Activated T-cell treated with anti-CD3 and anti-CD28 coated beads, Interleukin-2, amount 50 U/mL, for 72 hours (primary cell): ENCODE measurements around the gene HYAL3. TPM values are rescaled to one million over a fixed set of nuclear protein-coding genes. Genes with fewer than 3 reads are reported as not detected.
"Not testable (repeated sequence)": the region's sequence is repeated elsewhere in the genome, so short reads cannot be mapped to it uniquely, and the experiment has no call there.

ENCODE experiments used
- ATAC-seq, 2 donors: fragments of 150-1000 bp; cut with Tn5 transposase; replicated peaks in 1 of 2; 2 replicates each; pipeline ENCODE4 v1.10.0; 2021; ENCODE audit warnings: moderate library complexity in 2 of 2, mild to moderate bottlenecking in 1 of 2
- DNase-seq, 2 donors: peaks; one replicate each; pipeline ENCODE4 v3.0.0; 2021 to 2022; ENCODE audit warnings: mixed read lengths in 1 of 2
- H3K27ac Mint-ChIP-seq: one replicate; pipeline ENCODE4 v1.8.0; 2022; ENCODE audit warnings: mild to moderate bottlenecking, moderate library complexity, mixed read lengths
- H3K27me3 Mint-ChIP-seq: one replicate; pipeline ENCODE4 v1.8.0; 2022; ENCODE audit warnings: low read depth, mixed read lengths
- H3K36me3 Mint-ChIP-seq, 2 donors: one replicate each; pipeline ENCODE4 v1.8.0; 2022; ENCODE audit warnings: mixed read lengths in 2 of 2, mild to moderate bottlenecking in 1 of 2; ENCODE audit not compliant: insufficient read depth in 2 of 2
- H3K4me1 Mint-ChIP-seq: one replicate; pipeline ENCODE4 v1.8.0; 2022; ENCODE audit warnings: low read depth, mixed read lengths
- H3K4me3 Mint-ChIP-seq, 2 donors: one replicate each; pipeline ENCODE4 v1.8.0; 2022; ENCODE audit warnings: mild to moderate bottlenecking in 2 of 2, mixed read lengths in 2 of 2, moderate library complexity in 2 of 2
- H3K9me3 Mint-ChIP-seq, 2 donors: one replicate each; pipeline ENCODE4 v1.8.0; 2022; ENCODE audit warnings: mixed read lengths in 2 of 2
- total RNA-seq, 2 donors: library from RNA; stranded (reverse); gene quantifications; one replicate each; pipeline ENCODE4 v1.2.3, GENCODE V29; 2022

The HYAL3 gene
- total RNA-seq, 2 donors from 2014 or later = 6.7 to 7.1 TPM

DNA sequence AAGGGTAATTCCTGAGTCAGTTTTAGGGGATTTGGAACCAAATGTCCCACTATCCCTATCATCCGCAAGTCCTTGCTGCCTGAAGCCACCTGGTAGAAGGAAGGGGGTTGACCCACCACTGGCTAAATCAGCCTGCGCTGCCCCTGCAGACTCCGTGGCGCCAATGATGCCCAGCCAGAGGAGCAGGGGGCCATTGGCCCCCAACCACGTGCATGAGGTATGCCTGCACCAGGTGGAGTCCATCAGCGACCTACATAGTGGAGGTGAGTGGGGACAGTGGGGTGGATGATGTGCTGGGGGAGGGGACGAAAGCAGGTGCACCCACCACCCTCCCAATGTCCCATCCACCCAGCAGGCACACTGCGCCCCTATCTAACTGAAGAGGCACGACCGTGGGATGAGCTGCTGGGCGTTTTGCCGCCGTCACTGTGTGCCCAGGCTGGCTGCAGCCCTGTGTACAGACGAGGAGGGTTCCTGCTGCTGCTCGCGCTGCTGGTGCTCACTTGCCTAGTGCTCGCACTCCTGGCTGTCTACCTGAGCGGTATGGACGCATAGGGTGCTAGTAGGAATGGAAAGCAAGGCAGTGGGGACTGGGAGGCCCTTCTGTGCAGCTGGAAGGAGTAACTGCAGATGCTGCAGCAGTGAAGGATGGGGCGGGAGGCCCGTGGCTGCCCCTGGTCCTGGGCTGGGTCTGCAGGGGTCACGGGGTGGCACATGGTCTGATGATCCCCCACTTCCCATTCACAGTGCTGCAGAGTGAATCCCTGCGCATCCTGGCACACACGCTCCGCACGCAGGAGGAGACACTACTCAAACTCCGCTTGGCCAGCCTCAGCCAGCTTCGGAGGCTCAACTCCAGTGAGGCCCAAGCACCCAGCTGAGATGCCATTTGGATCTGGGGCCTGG is 12.6 kb downstream of the HYAL3 start:
- Mint-ChIP-seq H3K9me3 (no peaks in the 10 kb centered on the region), H3K4me3 (no peak overlapping the region), H3K27ac (no peak overlapping the region), H3K4me1 (peaks cover 19% of the 10 kb centered on the region), H3K27me3 (no peaks in the 10 kb centered on the region), H3K36me3 (peaks cover 0 to 5% of the 10 kb centered on the region in 2 donors)
- no peak for DNase-seq
- peak in 1 of 2 donors; percentile 32 for ATAC-seq

DNA sequence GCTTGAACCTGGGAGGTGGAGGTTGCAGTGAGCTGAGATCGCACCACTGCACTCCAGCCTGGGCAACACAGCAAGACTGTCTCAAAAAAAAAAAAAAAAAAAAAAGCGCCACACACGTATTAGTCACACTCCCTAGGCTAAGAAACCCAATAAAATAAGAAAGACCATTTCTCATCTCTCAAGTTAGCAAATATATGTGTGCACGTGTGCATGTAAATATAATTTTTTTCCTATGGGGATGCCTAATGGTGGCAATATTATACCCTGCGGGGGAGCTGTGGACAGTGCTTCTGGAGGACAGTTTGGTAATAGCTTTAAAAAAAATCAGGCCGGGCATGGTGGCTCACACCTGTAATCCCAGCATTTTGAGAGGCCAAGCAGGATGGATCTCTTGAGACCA is 15.1 kb downstream of the HYAL3 start:
- not testable (repeated sequence) for H3K9me3 Mint-ChIP-seq, DNase-seq, H3K27me3 Mint-ChIP-seq, ATAC-seq, H3K36me3 Mint-ChIP-seq, H3K4me1 Mint-ChIP-seq, H3K4me3 Mint-ChIP-seq, H3K27ac Mint-ChIP-seq

DNA sequence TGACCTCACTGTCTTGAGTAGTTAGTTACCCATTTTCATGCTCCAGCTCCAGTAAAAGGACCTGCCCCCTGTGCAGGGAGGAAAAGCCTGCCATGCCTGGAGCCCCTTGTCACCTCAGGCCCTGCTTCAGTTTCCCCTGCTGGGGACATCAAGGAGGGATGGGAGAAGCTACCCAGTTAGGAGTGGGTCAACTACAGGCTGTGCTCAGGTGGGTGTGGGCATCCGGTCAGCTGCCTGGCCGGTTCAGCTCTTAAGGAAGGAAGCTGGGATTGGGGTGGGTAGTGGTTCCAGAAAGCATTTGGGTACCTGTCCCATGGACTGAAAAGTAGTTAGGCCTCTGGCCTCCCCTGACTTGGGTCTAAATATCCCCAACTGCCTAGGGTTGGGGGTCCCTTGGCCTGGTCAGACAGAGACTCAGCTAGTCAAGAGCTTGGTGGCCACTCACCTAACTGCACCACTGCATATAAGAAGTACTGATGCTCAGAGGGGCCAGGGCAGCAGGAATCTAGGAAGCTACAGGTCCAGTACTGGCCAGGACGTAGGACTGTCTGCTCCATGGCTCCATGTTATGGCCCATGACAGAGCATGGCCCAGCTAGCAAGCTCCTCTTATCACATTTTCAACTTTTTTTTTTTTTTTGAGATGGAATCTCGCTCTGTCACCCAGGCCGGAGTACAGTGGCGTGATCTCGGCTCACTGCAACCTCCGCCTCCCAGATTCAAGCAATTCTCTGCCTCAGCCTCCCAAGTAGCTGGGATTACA is 19.8 kb downstream of the HYAL3 start:
- no peak overlapping the region for H3K4me3 Mint-ChIP-seq
- H3K27ac Mint-ChIP-seq = no peak overlapping the region
- DNase-seq = no peak
- ATAC-seq = no peak
- H3K36me3 Mint-ChIP-seq = peaks cover 0 to 1% of the 10 kb centered on the region in 2 donors
- peaks cover 27% of the 10 kb centered on the region for H3K27me3 Mint-ChIP-seq
- H3K9me3 Mint-ChIP-seq = no peaks in the 10 kb centered on the region
- peaks cover 17% of the 10 kb centered on the region for H3K4me1 Mint-ChIP-seq

DNA sequence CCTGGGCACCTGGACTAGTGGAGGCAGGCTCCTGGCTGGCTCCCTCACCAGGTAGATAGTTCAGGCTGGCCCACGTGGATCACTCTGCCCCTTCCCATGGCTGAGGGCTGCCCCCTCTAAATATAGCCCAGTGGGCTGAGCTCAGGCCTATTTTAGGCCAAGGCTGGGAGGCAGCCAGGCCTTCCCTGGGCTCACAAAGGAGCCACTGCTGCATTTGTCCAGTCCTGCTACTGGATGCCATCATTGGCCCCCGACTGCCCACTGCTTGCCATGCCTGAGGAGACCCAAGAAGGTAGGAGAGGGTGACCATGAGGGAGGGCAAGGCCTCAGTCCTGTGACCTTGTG is 20.4 kb downstream of the HYAL3 start, which contains the start of gene LSMEM2:
TSS of gene LSMEM2 (plus strand) at position 208 of the 345 bp plus-strand sequence. CDS start at position 235, 27 bp downstream.
- Mint-ChIP-seq H3K4me3 (no peak within 1 kb of the TSS), H3K27ac (no peak within 1 kb of the TSS), H3K4me1 (peaks cover 23% of the 10 kb centered on the region), H3K27me3 (peaks cover 33% of the 10 kb centered on the region), H3K36me3 (peaks cover 0 to 1% of the 10 kb centered on the region in 2 donors), H3K9me3 (no peaks in the 10 kb centered on the region)
- ATAC-seq (no peak), DNase-seq (no peak)

DNA sequence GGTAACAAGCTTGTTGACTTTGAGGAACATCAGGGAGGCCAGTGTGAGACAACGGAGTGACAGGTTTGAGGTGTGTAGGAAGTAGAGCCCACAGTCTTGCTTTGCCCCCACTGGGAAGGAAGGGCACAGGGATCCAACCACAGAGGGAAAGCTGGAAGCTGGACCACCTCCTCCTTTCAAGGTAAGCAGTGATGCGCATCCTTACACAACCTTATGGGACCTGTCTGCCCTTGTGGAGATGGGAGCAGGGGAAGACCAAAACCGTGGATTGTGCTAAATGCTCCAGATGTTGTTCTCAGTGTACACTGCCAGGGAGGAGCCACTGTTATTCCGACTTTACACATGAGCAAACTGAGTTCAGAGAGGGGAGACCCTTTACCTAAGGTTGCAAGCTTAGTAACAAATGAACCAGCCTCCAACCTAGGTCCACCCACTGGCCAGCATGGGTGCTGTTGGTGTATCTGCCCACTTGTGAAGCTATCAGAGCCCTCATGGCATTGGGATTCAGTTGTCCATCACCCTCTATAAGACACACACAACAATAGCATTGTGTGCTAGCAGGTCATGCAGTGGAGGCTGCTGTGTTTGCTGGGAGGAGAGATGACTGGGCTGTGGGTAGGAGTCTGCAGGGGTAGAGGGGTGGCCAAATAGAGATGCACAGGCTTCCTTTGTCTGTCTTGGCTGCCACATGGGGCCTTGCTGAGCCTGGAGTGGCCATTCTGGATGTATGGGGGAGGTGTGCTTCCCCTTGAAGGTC is 20.9 kb downstream of the HYAL3 start:
- no peak overlapping the region for H3K27ac Mint-ChIP-seq
- H3K36me3 Mint-ChIP-seq = peaks cover 0 to 1% of the 10 kb centered on the region in 2 donors
- H3K4me3 Mint-ChIP-seq = no peak overlapping the region
- H3K4me1 Mint-ChIP-seq = peaks cover 24% of the 10 kb centered on the region
- no peaks in the 10 kb centered on the region for H3K9me3 Mint-ChIP-seq
- no peak for ATAC-seq
- DNase-seq = no peak
- H3K27me3 Mint-ChIP-seq = peaks cover 34% of the 10 kb centered on the region

GRCh38 chr3:50276762-50277101 is 22.5 kb downstream of the HYAL3 start:
- Mint-ChIP-seq H3K9me3 (no peaks in the 10 kb centered on the region), H3K27me3 (peaks cover 39% of the 10 kb centered on the region), H3K4me1 (peaks cover 38% of the 10 kb centered on the region), H3K4me3 (peak overlapping the region in 1 of 2 donors; percentile 87), H3K27ac (no peak overlapping the region), H3K36me3 (peaks cover 0 to 1% of the 10 kb centered on the region in 2 donors)
- DNase-seq (no peak), ATAC-seq (no peak)

DNA sequence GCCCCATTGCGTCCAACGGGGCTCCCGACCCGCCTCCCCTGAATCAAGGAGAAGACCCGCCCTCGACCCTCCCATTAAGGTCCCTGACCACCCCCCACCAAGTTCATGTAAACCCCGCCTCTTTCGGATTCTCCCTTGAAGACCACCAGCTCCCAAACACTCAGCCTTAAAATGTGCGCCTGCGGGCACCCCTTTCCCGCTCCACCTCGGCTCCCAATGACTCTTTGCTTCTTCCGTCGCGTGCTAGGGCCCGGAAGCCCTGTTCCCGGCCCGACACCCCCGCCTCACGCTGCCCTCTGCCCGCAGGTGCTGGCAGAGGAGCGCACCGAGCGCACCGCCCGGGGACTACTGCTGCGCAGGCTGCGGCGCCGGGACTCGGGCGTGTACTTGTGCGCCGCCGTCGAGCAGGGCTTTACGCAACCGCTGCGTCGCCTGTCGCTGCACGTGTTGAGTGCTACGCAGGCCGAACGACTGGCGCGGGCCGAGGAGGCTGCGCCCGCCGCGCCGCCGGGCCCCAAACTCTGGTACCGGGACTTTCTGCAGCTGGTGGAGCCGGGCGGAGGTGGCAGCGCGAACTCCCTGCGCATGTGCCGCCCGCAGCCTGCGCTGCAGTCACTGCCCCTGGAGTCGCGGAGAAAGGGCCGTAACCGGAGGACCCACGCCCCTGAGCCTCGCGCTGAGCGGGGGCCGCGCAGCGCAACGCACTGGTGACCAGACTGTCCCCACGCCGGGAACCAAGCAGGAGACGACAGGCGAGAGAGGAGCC is 23.0 kb downstream of the HYAL3 start:
- peak overlapping the region; percentile 83 to 87 for H3K4me3 Mint-ChIP-seq
- no peaks in the 10 kb centered on the region for H3K9me3 Mint-ChIP-seq
- ATAC-seq (peak; percentile 27 to 35), DNase-seq (peak; percentile 46 to 53)
- H3K36me3 Mint-ChIP-seq = peaks cover 0 to 1% of the 10 kb centered on the region in 2 donors
- peaks cover 39% of the 10 kb centered on the region for H3K27me3 Mint-ChIP-seq
- no peak overlapping the region for H3K27ac Mint-ChIP-seq
- peaks cover 41% of the 10 kb centered on the region for H3K4me1 Mint-ChIP-seq

- H3K9me3 Mint-ChIP-seq = no peaks in the 10 kb centered on the region
- no peak overlapping the region for H3K27ac Mint-ChIP-seq
- peaks cover 41% of the 10 kb centered on the region for H3K4me1 Mint-ChIP-seq
- DNase-seq (no peak), ATAC-seq (no peak)
- H3K36me3 Mint-ChIP-seq = peaks cover 0 to 1% of the 10 kb centered on the region in 2 donors
- H3K4me3 Mint-ChIP-seq = peak overlapping the region; percentile 83 to 87
- H3K27me3 Mint-ChIP-seq = peaks cover 39% of the 10 kb centered on the region
Observed at GRCh38 chr3:50275141-50275995, 23.8 kb downstream of the HYAL3 start.

GRCh38 chr3:50274371-50275104 is 24.7 kb downstream of the HYAL3 start:
- Mint-ChIP-seq H3K36me3 (peaks cover 0 to 1% of the 10 kb centered on the region in 2 donors), H3K27ac (no peak overlapping the region), H3K27me3 (peaks cover 39% of the 10 kb centered on the region), H3K9me3 (no peaks in the 10 kb centered on the region), H3K4me1 (peaks cover 41% of the 10 kb centered on the region), H3K4me3 (peak overlapping the region; percentile 44 to 87)
- DNase-seq (peak; percentile 81), ATAC-seq (peak; percentile 32 to 43)

DNA sequence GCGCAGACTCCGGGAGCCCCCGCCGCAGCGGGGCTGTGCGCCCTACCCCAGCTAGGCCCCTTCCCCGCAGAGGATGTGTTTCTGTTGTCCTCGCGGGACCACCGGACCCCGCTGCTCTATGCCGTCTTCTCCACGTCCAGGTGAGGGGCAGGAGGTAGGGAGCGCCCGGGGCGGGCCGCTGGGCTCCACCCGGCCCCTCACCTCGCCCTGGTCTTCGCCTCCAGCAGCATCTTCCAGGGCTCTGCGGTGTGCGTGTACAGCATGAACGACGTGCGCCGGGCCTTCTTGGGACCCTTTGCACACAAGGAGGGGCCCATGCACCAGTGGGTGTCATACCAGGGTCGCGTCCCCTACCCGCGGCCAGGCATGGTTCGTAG is 25.5 kb downstream of the HYAL3 start:
- no peak overlapping the region for H3K27ac Mint-ChIP-seq
- peak overlapping the region in 1 of 2 donors; percentile 81 for H3K4me3 Mint-ChIP-seq
- H3K4me1 Mint-ChIP-seq = peaks cover 41% of the 10 kb centered on the region
- DNase-seq = no peak
- peaks cover 40% of the 10 kb centered on the region for H3K27me3 Mint-ChIP-seq
- no peak for ATAC-seq
- H3K36me3 Mint-ChIP-seq = peaks cover 0 to 1% of the 10 kb centered on the region in 2 donors
- H3K9me3 Mint-ChIP-seq = no peaks in the 10 kb centered on the region
